Activated CD8-positive, alpha-beta T cell treated with anti-CD3 and anti-CD28 coated beads for 36 hours (primary cell): Measurements from ENCODE around the gene ME3. TPM values are rescaled to one million over a fixed set of nuclear protein-coding genes. Genes with fewer than 3 reads are reported as not detected.

ENCODE experiments used
- ATAC-seq: fragments of 200-7000 bp; cut with Tn5 transposase; one replicate; pipeline ENCODE4 v1.10.0; 2021; ENCODE audit warnings: mild to moderate bottlenecking, moderate library complexity
- CTCF ChIA-PET: fragments of 350-600 bp; sonication (Branson Sonifier 250); formaldehyde crosslinking; loops from one replicate; lab custom pipeline; 2021; ENCODE audit warnings: antibody characterized with exemption; lab: Charles Lee
- POLR2A ChIA-PET: fragments of 350-600 bp; sonication (Branson Sonifier 250); formaldehyde crosslinking; loops from one replicate; lab custom pipeline; 2021; ENCODE audit warnings: antibody characterized with exemption; lab: Charles Lee
- DNase-seq: peaks from one replicate; pipeline ENCODE4 v3.0.0-alpha.2; 2020
- H3K27ac Mint-ChIP-seq: one replicate; pipeline ENCODE4 v1.8.0; 2021; ENCODE audit warnings: mild to moderate bottlenecking, mixed read lengths
- H3K27me3 Mint-ChIP-seq: one replicate; pipeline ENCODE4 v1.8.0; 2021; ENCODE audit warnings: mixed read lengths
- H3K36me3 Mint-ChIP-seq: one replicate; pipeline ENCODE4 v1.8.0; 2021; ENCODE audit warnings: low read depth, mixed read lengths
- H3K4me1 Mint-ChIP-seq: one replicate; pipeline ENCODE4 v1.8.0; 2021; ENCODE audit warnings: low read depth, mixed read lengths
- H3K4me3 Mint-ChIP-seq: one replicate; pipeline ENCODE4 v1.8.0; 2021; ENCODE audit warnings: mild to moderate bottlenecking, moderate library complexity, mixed read lengths
- H3K9me3 Mint-ChIP-seq: one replicate; pipeline ENCODE4 v1.8.0; 2021; ENCODE audit warnings: mixed read lengths
- intact Hi-C: fragments of 100-400 bp; cut with micrococcal nuclease; formaldehyde crosslinking; loops from one replicate; pipeline ENCODE4 v1.10.0; 2022
- total RNA-seq, 2 experiments: library from RNA; stranded (reverse); gene quantifications; one replicate each; pipeline ENCODE4 v1.2.3, GENCODE V29; 2021
- TF ChIP-seq, protein P1 (sequence below): fragments of 200-600 bp; IDR thresholded peaks from one replicate; pipeline ENCODE4 v1.8.0; 2022; ENCODE audit warnings: antibody characterized with exemption, mild to moderate bottlenecking

The ME3 gene
- total RNA-seq, 2 experiments from 2014 or later: 5.0 to 6.2 TPM

DNA sequence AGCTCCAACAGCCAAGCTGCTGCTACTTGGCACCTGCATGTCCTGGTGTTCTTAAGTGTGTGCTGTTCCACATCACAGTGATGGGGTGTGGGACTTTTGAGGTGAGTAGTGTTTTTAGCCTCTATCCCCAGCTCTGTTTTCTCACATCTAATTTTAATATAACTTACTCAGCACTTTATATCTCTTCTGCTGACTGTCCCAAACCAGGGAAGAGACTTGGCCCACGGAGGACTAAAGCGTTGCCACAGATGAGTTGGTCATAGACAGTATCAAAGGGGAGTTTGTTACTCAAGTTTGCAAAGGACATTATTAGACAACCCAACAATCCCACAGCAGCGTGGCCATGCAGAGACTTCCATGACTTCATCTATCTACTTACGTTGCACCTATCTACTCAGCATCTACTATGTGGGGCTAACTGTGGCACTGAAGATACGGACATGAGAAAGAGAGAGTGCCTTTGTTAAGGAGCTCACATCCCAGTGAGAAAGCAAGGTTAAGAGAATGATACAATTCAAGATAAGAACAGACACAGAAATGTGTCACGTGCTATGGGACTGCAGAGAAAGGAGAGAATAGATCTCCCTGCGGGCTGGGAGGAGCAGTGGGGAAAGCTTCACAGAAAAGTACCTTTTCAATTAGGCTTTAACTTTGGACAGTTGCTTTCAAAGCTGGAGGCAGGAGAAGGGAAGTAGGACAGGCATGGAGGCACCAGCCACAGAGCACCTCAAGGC is 82.4 kb downstream of the ME3 start:
- POLR2A ChIA-PET: no interaction called here
- peaks cover 2% of the 10 kb centered on the region for H3K36me3 Mint-ChIP-seq
- ATAC-seq: no peak

DNA sequence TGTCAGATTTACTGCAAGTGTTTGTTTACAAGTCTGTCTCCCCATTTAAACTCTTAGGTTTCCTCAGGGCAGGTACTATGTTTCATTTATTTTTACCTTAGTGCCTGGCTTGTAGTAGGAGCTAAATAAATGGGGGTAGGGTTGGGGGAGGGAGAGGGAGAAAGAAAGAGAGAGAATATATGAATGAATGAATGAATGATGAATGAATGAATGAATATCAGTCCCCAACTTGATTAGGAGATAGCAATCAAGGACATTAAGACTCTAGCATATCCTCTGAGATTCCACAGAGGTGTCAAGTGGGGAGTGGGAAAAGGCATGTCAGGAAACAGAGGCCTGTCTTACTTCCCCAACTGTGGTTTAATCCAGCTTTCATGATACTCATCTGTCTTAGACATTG is 83.2 kb downstream of the ME3 start:
- ChIA-PET CTCF (interaction anchor here (2.8 kb wide), 1 partner anchor 19 kb away, joined by 14 read pairs; no protein-coding TSS in a partner anchor), POLR2A (interaction anchor here (0.6 kb wide), 1 partner anchor 553 kb away, joined by 3 read pairs; no protein-coding TSS in a partner anchor)
- TF ChIP-seq, protein P1, sequence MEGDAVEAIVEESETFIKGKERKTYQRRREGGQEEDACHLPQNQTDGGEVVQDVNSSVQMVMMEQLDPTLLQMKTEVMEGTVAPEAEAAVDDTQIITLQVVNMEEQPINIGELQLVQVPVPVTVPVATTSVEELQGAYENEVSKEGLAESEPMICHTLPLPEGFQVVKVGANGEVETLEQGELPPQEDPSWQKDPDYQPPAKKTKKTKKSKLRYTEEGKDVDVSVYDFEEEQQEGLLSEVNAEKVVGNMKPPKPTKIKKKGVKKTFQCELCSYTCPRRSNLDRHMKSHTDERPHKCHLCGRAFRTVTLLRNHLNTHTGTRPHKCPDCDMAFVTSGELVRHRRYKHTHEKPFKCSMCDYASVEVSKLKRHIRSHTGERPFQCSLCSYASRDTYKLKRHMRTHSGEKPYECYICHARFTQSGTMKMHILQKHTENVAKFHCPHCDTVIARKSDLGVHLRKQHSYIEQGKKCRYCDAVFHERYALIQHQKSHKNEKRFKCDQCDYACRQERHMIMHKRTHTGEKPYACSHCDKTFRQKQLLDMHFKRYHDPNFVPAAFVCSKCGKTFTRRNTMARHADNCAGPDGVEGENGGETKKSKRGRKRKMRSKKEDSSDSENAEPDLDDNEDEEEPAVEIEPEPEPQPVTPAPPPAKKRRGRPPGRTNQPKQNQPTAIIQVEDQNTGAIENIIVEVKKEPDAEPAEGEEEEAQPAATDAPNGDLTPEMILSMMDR: no peak
- no peaks in the 10 kb centered on the region for H3K9me3 Mint-ChIP-seq
- peaks cover 23% of the 10 kb centered on the region for H3K4me1 Mint-ChIP-seq
- H3K36me3 Mint-ChIP-seq: peaks cover 2% of the 10 kb centered on the region
- H3K27ac Mint-ChIP-seq: no peak overlapping the region
- H3K4me3 Mint-ChIP-seq: no peak overlapping the region
- H3K27me3 Mint-ChIP-seq: no peaks in the 10 kb centered on the region
- DNase-seq: no peak
- ATAC-seq: no peak
- intact Hi-C loops: no loop called here

More for the DNA sequence above, 82.4 kb downstream of the ME3 start:
- H3K4me1 Mint-ChIP-seq: peaks cover 23% of the 10 kb centered on the region
- no peaks in the 10 kb centered on the region for H3K27me3 Mint-ChIP-seq
- intact Hi-C loops: loop anchor here (5.0 kb wide), 1 partner anchor 133 kb away; no protein-coding TSS in a partner anchor
- CTCF ChIA-PET: interaction anchor here (1.1 to 2.8 kb wide), 3 partner anchors 19 to 280 kb away, joined by 3 to 14 read pairs (median 4); no protein-coding TSS in a partner anchor
- H3K9me3 Mint-ChIP-seq: no peaks in the 10 kb centered on the region
- TF ChIP-seq, protein P1: no peak
- H3K4me3 Mint-ChIP-seq: no peak overlapping the region
- H3K27ac Mint-ChIP-seq: no peak overlapping the region
- no peak for DNase-seq

DNA sequence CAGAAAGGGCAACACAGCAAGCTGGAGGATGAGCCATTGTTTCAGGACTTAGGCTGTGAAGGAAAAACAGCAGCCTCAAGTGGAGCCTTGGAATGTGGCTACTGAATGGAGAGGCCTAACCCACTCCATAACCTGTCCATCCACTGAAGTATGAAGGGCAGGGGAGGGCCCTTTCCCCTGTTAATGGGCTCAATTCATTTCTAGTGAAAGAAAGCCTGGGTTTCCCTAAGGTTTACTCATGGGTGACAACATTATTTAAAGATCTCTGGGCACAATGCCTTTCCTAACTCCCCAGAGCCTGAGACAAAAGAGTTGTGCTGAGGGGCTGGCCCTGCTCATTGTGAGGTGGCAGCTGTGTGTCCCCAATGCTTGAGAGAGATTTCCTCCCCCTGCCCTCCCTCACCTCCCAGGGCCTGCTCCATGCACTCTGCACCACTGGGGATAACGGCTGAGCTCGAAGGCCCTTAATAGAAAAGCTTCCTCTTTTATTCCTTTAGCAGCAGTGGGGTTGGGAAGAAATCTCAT is 83.8 kb downstream of the ME3 start:
- peaks cover 2% of the 10 kb centered on the region for H3K36me3 Mint-ChIP-seq
- H3K27ac Mint-ChIP-seq: no peak overlapping the region
- no peak for ATAC-seq
- DNase-seq: no peak
- TF ChIP-seq, protein P1: no peak
- H3K4me1 Mint-ChIP-seq: peaks cover 21% of the 10 kb centered on the region
- ChIA-PET POLR2A (interaction anchor here (0.6 kb wide), 1 partner anchor 554 kb away, joined by 3 read pairs; no protein-coding TSS in a partner anchor), CTCF (interaction anchor here (2.8 kb wide), 1 partner anchor 20 kb away, joined by 14 read pairs; no protein-coding TSS in a partner anchor)
- no peaks in the 10 kb centered on the region for H3K9me3 Mint-ChIP-seq
- intact Hi-C loops: no loop called here
- no peak overlapping the region for H3K4me3 Mint-ChIP-seq
- no peaks in the 10 kb centered on the region for H3K27me3 Mint-ChIP-seq

DNA sequence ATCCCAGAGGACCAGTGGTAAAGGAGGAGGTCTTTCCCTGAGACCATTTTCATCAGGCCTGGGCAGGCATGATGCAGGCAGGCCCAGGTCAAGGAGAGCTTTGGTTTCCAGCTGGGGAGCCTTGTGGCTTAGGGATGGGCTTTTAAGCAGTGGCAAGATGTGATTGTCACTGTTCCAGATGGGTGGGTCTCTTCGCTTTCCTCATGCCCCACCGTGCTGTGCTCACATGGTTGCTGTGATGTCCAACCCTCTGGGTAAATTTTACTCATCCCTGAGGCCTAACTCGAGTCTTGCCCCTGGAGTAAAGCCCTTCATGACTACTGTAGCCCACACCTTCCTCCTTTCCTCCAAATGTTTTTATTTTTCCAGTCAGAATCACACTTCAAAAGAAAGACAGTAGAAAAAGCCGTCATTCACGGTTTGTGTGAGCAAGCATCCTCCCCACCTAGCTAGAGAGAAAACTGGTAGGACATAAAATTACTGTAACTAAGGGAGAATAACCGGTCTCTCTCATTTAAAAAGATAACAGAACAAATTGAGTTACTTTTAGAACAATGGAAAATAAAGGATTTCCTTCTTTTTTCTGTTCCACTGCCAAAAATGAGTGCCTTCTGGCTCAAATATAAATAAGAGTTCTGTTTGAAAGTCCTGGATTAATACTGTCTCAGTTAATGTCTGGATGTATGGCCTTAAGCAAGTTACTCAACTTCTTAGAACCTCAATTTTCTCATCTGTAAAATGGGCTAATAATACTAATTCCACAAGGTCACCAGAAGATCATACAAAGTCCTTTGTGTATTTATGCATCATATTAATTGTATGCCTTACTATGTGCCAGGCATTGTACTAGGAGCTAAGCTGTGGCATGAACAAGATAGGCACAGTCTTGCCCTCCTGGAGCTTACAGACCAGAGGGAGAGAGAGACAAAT is 84.9 kb downstream of the ME3 start:
- ChIA-PET CTCF (interaction anchor here (2.9 kb wide), 1 partner anchor 21 kb away, joined by 15 read pairs; no protein-coding TSS in a partner anchor), POLR2A (no interaction called here)
- no peak overlapping the region for H3K27ac Mint-ChIP-seq
- no peak overlapping the region for H3K4me3 Mint-ChIP-seq
- H3K4me1 Mint-ChIP-seq: peaks cover 12% of the 10 kb centered on the region
- TF ChIP-seq, protein P1: no peak
- no peaks in the 10 kb centered on the region for H3K27me3 Mint-ChIP-seq
- intact Hi-C loops: no loop called here
- H3K9me3 Mint-ChIP-seq: no peaks in the 10 kb centered on the region
- peaks cover 2% of the 10 kb centered on the region for H3K36me3 Mint-ChIP-seq
- ATAC-seq (no peak), DNase-seq (no peak)
